Loucy (cell line): ENCODE measurements around the gene GRK3.
"Not testable (repeated sequence)": the region's sequence is repeated elsewhere in the genome, so short reads cannot be mapped to it uniquely, and the experiment has no call there.

ENCODE experiments used
- CTCF ChIP-seq: fragments of 200-600 bp; sonication (generic); conservative IDR thresholded peaks from 2 replicates; pipeline ENCODE4 v1.5.1; 2014; ENCODE audit warnings: mild to moderate bottlenecking, antibody characterized with exemption, low read length
- EZH2phosphoT487 ChIP-seq: fragments of 200-600 bp; IDR thresholded peaks from 2 replicates; pipeline ENCODE4 v1.6.1; 2018; ENCODE audit warnings: antibody characterized with exemption, mild to moderate bottlenecking, moderate library complexity, borderline replicate concordance

GRCh38 chr22:25613558-25613957 is 49.1 kb downstream of the GRK3 start:
- TF ChIP-seq CTCF, EZH2phosphoT487: not testable (repeated sequence)
